H9 (cell line): ENCODE data around the gene PSAPL1. TPM values are rescaled to one million over a fixed set of nuclear protein-coding genes. Genes with fewer than 3 reads are reported as not detected.

Experiments used
- DNase-seq: peaks from one replicate; pipeline ENCODE4 v3.0.0-alpha.2; 2017
- H2AFZ ChIP-seq: one replicate; pipeline ENCODE4 v1.6.1; 2013; ENCODE audit warnings: mild to moderate bottlenecking, low read length, control low read depth, moderate library complexity
- H2AK5ac ChIP-seq: 2 replicates; pipeline ENCODE4 v1.6.1; 2013; ENCODE audit warnings: low read length, control low read depth, mixed read lengths; ENCODE audit not compliant: insufficient read length
- H2BK120ac ChIP-seq: one replicate; pipeline ENCODE4 v1.6.1; 2013; ENCODE audit warnings: low read depth, mild to moderate bottlenecking, low read length, control low read depth, inconsistent platforms; ENCODE audit not compliant: poor library complexity, severe bottlenecking
- H2BK12ac ChIP-seq: 2 replicates; pipeline ENCODE4 v1.6.1; 2013; ENCODE audit warnings: low read length, control low read depth, mixed read lengths, low read depth; ENCODE audit not compliant: insufficient read length
- H2BK15ac ChIP-seq: 2 replicates; pipeline ENCODE4 v1.6.1; 2013; ENCODE audit warnings: low read depth, low read length, control low read depth
- H2BK20ac ChIP-seq: one replicate; pipeline ENCODE4 v1.6.1; 2013; ENCODE audit warnings: low read depth, mild to moderate bottlenecking, low read length, control low read depth, inconsistent platforms; ENCODE audit not compliant: poor library complexity, severe bottlenecking
- H2BK5ac ChIP-seq: 2 replicates; pipeline ENCODE4 v1.6.1; 2013; ENCODE audit warnings: low read length, control low read depth, mixed read lengths; ENCODE audit not compliant: insufficient read length
- H3K14ac ChIP-seq: 2 replicates; pipeline ENCODE4 v1.6.1; 2013; ENCODE audit warnings: low read length, control low read depth; ENCODE audit not compliant: insufficient read depth
- H3K18ac ChIP-seq: 2 replicates; pipeline ENCODE4 v1.6.1; 2013; ENCODE audit warnings: low read depth, mild to moderate bottlenecking, mixed read lengths, low read length, control low read depth; ENCODE audit not compliant: insufficient read length
- H3K23ac ChIP-seq: 2 replicates; pipeline ENCODE4 v1.6.1; 2013; ENCODE audit warnings: low read length, control low read depth, mixed read lengths, low read depth; ENCODE audit not compliant: insufficient read length
- H3K23me2 ChIP-seq: 2 replicates; pipeline ENCODE4 v1.6.1; 2013; ENCODE audit warnings: low read depth, mild to moderate bottlenecking, mixed read lengths, low read length, control low read depth; ENCODE audit not compliant: insufficient read length, poor library complexity, severe bottlenecking
- H3K27ac ChIP-seq: 2 replicates; pipeline ENCODE4 v1.5.1; 2013; ENCODE audit warnings: low read length, control low read depth, mixed read lengths, low read depth; ENCODE audit not compliant: insufficient read length
- H3K27me3 ChIP-seq: 2 replicates; pipeline ENCODE4 v1.6.1; 2013; ENCODE audit warnings: low read length, control low read depth, inconsistent platforms; ENCODE audit not compliant: insufficient read depth
- H3K4ac ChIP-seq: 2 replicates; pipeline ENCODE4 v1.6.1; 2013; ENCODE audit warnings: low read depth, mild to moderate bottlenecking, control low read depth, inconsistent platforms, low read length, moderate library complexity
- H3K4me1 ChIP-seq: 2 replicates; pipeline ENCODE4 v1.6.1; 2013; ENCODE audit warnings: low read length, control low read depth, inconsistent platforms; ENCODE audit not compliant: insufficient read depth
- H3K4me2 ChIP-seq: 2 replicates; pipeline ENCODE4 v1.6.1; 2013; ENCODE audit warnings: low read length, control low read depth, mixed read lengths; ENCODE audit not compliant: insufficient read length, insufficient read depth
- H3K56ac ChIP-seq: 2 replicates; pipeline ENCODE4 v1.6.1; 2013; ENCODE audit warnings: low read depth, mild to moderate bottlenecking, mixed read lengths, low read length, control low read depth; ENCODE audit not compliant: insufficient read length
- H3K79me1 ChIP-seq: 2 replicates; pipeline ENCODE4 v1.6.1; 2013; ENCODE audit warnings: low read depth, mild to moderate bottlenecking, moderate library complexity, low read length, control low read depth, inconsistent platforms; ENCODE audit not compliant: insufficient read depth, poor library complexity, severe bottlenecking
- H3K79me2 ChIP-seq: 2 replicates; pipeline ENCODE4 v1.6.1; 2013; ENCODE audit warnings: low read length, control low read depth, inconsistent platforms; ENCODE audit not compliant: insufficient read depth
- H3K9ac ChIP-seq: 2 replicates; pipeline ENCODE4 v1.6.1; 2013; ENCODE audit warnings: low read length, control low read depth, mixed read lengths; ENCODE audit not compliant: insufficient read length; ENCODE audit errors: extremely low read depth
- H3K9me3 ChIP-seq: one replicate; pipeline ENCODE4 v1.6.1; 2013; ENCODE audit warnings: low read depth, low read length, inconsistent platforms; ENCODE audit not compliant: control insufficient read depth
- H3T11ph ChIP-seq: one replicate; pipeline ENCODE4 v1.6.1; 2013; ENCODE audit warnings: mild to moderate bottlenecking, low read length, control low read depth, inconsistent platforms
- H4K20me1 ChIP-seq: one replicate; pipeline ENCODE4 v1.6.1; 2013; ENCODE audit not compliant: control insufficient read depth, insufficient read length, insufficient read depth
- H4K5ac ChIP-seq: 2 replicates; pipeline ENCODE4 v1.6.1; 2013; ENCODE audit warnings: low read depth, mild to moderate bottlenecking, mixed read lengths, low read length, control low read depth; ENCODE audit not compliant: insufficient read length
- H4K8ac ChIP-seq: replicated peaks from 2 replicates; pipeline ENCODE4 v1.6.1; 2013; ENCODE audit warnings: low read length, control low read depth, mixed read lengths, low read depth; ENCODE audit not compliant: insufficient read length
- H4K91ac ChIP-seq: 2 replicates; pipeline ENCODE4 v1.6.1; 2013; ENCODE audit warnings: low read depth, mild to moderate bottlenecking, moderate library complexity, mixed read lengths, low read length, control low read depth; ENCODE audit not compliant: insufficient read length
- H3K27ac Mint-ChIP-seq, 3 experiments: 2 replicates in 2 of 3; 3 replicates in 1 of 3; pipeline ENCODE4 v1.8.0; 2020 to 2021; ENCODE audit warnings: mixed read lengths in 3 of 3, mild to moderate bottlenecking in 1 of 3, moderate library complexity in 1 of 3
- H3K27me3 Mint-ChIP-seq: 2 replicates; pipeline ENCODE4 v1.8.0; 2021; ENCODE audit warnings: low read depth, mild to moderate bottlenecking, moderate library complexity, mixed read lengths
- H3K36me3 Mint-ChIP-seq, 3 experiments: 2 replicates in 2 of 3; 3 replicates in 1 of 3; pipeline ENCODE4 v1.8.0; 2020 to 2021; ENCODE audit warnings: low read depth in 3 of 3, mixed read lengths in 3 of 3; ENCODE audit not compliant: insufficient read depth in 1 of 3
- H3K4me1 Mint-ChIP-seq, 2 experiments: 2 replicates each; pipeline ENCODE4 v1.8.0; 2020; ENCODE audit warnings: mixed read lengths in 2 of 2
- H3K4me3 Mint-ChIP-seq, 2 experiments: 2 replicates in 1 of 2; 3 replicates in 1 of 2; pipeline ENCODE4 v1.8.0; 2020 to 2021; ENCODE audit warnings: mild to moderate bottlenecking in 2 of 2, mixed read lengths in 2 of 2, moderate library complexity in 1 of 2
- H3K9me3 Mint-ChIP-seq, 2 experiments: 2 replicates in 1 of 2; 3 replicates in 1 of 2; pipeline ENCODE4 v1.8.0; 2020; ENCODE audit warnings: mild to moderate bottlenecking in 2 of 2, mixed read lengths in 2 of 2, moderate library complexity in 1 of 2
- CTCF ChIP-seq: fragments of 200-600 bp; sonication (generic); conservative IDR thresholded peaks from 3 replicates; pipeline ENCODE4 v1.8.0; 2021; ENCODE audit warnings: antibody characterized with exemption, mild to moderate bottlenecking
- WGBS: extraction: QIAGEN DNeasy Blood & Tissue Kit; methylation state at CpG from one replicate; pipeline ENCODE4 v1.1.7; 2013; ENCODE audit warnings: missing lambda C conversion rate, low lambda C conversion rate, mixed read lengths; ENCODE audit not compliant: insufficient read length; ENCODE audit errors: extremely low coverage; 5-methylcytosine and 5-hydroxymethylcytosine counted together
- total RNA-seq: library from RNA; stranded (reverse); gene quantifications from 2 replicates; pipeline ENCODE4 v1.2.1, GENCODE V29; 2021

Gene PSAPL1
- total RNA-seq, 1 experiment from 2014 or later: 0.04 TPM

DNA sequence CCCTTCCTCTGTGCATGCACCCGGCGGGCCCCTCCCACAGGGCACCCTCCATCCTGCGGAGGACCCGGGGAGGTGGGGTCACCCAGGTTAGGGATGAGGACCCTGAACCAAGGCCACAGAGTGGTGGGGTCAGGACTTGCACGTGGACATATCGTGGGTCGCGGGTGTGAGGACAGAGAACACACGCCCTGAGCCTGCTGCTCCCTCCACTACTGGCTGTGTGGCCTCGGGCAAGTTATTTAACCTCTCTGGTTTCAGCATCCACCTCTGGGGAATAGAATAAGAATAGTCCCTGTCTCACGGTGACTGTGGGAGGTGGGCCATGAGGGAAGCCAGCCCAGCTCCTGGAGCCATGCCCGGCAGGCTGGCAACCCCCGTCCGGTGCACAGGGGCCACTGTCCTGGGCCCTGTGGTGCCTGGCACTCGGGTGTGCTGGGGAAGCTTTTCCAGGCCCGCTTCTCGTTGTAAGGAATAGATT is 5.1 kb downstream of the PSAPL1 start:
- no peaks in the 10 kb centered on the region for H3K79me1 ChIP-seq
- H3T11ph ChIP-seq: no peak overlapping the region
- no peak overlapping the region for H3K18ac ChIP-seq
- H4K8ac ChIP-seq: no peak overlapping the region
- Mint-ChIP-seq H3K9me3 (no peaks in the 10 kb centered on the region; a peak in 1 of 5 replicates), H3K36me3 (no peaks in the 10 kb centered on the region), H3K4me3 (no peak overlapping the region), H3K4me1 (peaks cover 36 to 47% of the 10 kb centered on the region in 2 experiments), H3K27ac (no peak overlapping the region), H3K27me3 (peaks cover 4% of the 10 kb centered on the region)
- H2BK20ac ChIP-seq: no peak overlapping the region
- H3K4me1 ChIP-seq: no peaks in the 10 kb centered on the region; the same call in 1 of the 2 replicates
- no peaks in the 10 kb centered on the region for H4K20me1 ChIP-seq
- no peak overlapping the region for H2AK5ac ChIP-seq
- H3K14ac ChIP-seq: no peak overlapping the region
- no CpG with 5 or more reads among the region's 17 CpGs for WGBS
- no peak overlapping the region for H2BK5ac ChIP-seq
- peak; percentile 22 for DNase-seq
- no peaks in the 10 kb centered on the region for H3K23me2 ChIP-seq
- H3K9me3 ChIP-seq: no peaks in the 10 kb centered on the region
- H3K27ac ChIP-seq: no peak overlapping the region
- H3K4ac ChIP-seq: no peak overlapping the region
- H3K56ac ChIP-seq: no peak overlapping the region
- H2BK120ac ChIP-seq: no peak overlapping the region
- no peak overlapping the region for H3K9ac ChIP-seq
- H4K91ac ChIP-seq: no peak overlapping the region
- H3K79me2 ChIP-seq: no peaks in the 10 kb centered on the region
- TF ChIP-seq CTCF: no peak
- H3K4me2 ChIP-seq: no peak overlapping the region
- no peaks in the 10 kb centered on the region for H3K27me3 ChIP-seq
- H2AFZ ChIP-seq: no peak overlapping the region
- no peak overlapping the region for H2BK12ac ChIP-seq
- H2BK15ac ChIP-seq: no peak overlapping the region
- no peak overlapping the region for H4K5ac ChIP-seq
- H3K23ac ChIP-seq: no peak overlapping the region
